GM18951 (cell line): ENCODE measurements around the gene CAMSAP1.
"Not testable (repeated sequence)": the region's sequence is repeated elsewhere in the genome, so short reads cannot be mapped to it uniquely, and the experiment has no call there.

Source experiments
- POLR2A ChIP-seq: IDR thresholded peaks from 4 replicates; pipeline ENCODE4 v1.6.1; 2011; ENCODE audit warnings: mild to moderate bottlenecking; ENCODE audit not compliant: insufficient read length, insufficient read depth; ENCODE audit errors: extremely low read depth
- in situ Hi-C: fragments of 300-500 bp; cut with MboI; formaldehyde crosslinking; loops from one replicate; pipeline ENCODE4 v1.12.0; 2022; ENCODE audit warnings: low sequenced_read_pairs, mixed read lengths, inconsistent platforms; ENCODE audit not compliant: unreplicated experiment

The CAMSAP1 gene

DNA sequence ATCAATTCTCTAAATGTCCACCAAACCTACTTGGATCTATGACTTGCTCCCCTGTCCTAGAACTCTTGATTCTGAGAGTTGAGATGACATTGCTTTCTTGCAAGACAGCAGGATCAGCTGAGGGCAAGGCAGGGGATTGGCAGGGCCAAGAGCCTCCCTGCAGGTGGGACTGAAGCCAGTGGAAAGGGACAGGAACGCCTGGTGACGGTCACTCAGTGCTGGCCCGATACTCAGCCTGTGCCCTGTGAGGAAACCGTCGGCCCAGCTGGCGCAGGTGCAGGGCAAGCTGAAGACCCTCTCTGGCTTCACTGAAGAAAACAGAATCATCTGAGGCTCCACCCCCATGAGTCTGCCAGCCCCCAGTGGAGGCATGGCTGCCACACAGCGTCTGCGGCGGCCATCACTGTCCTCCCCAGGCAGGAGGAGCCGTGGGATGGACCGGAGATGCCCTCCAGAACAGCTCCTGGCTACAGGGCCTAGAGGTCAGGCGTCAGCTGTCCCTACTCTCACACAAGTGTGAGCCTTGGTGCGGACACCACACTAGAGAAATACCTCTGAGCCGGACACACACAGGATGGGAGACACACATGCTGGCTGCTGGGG lies 39.1 kb upstream of the CAMSAP1 start:
- in situ Hi-C loops, result no loop called here
- TF ChIP-seq POLR2A, result no peak

DNA sequence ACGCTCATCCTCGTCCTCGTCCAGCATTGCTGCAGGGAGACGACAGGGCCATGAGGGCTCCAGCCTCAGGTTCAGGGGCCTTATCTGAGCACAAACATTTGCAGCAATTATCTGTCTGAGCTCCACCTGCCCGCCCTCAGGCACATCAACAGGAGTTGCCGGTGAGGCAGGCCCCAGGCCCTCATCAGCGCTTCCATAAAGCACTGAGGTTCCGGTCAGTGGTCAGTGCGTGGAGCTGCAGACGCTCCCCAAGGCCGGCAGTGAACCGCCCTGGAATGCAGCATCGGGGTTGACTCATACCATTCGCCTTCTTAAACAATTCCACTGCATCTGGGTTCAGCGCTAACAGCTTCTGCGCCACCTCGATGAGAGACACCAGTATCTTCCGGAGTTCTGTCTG lies 38.6 kb upstream of the CAMSAP1 start:
- TF ChIP-seq POLR2A, result no peak
- in situ Hi-C loops, result no loop called here

DNA sequence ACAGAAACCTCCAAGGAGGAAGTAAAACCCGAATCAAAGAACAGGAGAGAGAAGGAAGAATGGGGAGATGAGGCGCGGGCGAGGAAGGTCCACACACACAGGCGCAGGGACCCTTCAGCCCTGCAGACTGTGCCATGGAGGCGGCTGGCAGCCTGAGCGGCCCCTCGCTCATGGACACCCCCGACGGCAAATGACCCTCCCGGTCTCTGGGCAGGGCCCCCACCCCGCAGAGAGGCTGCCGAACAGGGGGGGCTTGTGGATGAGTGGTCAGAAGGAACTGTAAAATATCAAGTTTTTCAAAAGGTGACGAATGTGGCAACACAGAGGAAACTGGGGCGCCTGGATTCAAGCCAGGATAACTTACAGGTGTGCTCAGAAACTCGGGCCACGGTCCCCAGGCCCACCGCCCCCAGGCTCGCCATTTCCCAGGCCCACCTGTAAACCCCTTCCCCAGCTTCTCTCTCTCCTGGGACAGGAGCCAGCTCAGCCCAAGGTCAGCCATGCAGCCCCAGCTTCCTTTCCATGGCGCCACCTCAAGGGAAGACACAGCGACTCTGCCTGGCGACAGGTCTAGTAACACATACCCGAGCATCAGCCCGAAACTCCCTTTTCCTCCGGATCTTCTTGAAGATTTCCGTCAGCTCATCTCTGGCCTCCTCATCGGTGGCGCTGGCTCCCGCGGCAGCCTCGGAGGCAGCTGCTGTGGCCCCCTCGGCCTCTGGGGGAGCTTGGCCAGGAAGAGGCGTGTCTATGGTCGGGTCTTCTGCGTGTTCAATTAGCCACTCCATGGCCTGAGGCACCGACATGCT lies 37.3 kb upstream of the CAMSAP1 start:
- in situ Hi-C loops, result no loop called here

DNA sequence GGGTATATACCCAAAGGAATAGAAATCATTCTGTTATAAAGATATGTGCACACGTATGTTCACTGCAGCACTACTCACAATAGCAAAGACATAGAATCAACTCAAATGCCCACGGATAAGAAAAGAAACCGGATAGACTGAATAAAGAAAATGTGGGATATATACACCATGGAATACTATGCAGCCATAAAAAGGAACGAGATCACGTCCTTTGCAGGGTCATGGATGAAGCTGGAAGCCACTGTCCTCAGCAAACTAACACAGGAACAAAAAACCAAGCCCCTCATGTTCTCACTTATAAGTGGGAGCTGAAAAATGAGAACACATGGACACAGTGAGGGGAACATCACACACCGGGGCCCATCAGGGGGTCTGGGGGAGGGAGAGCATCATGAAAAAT lies 36.3 kb upstream of the CAMSAP1 start:
- in situ Hi-C loops, result not testable (repeated sequence)

More for the DNA sequence above, 37.3 kb upstream of the CAMSAP1 start:
- no peak for TF ChIP-seq POLR2A

DNA sequence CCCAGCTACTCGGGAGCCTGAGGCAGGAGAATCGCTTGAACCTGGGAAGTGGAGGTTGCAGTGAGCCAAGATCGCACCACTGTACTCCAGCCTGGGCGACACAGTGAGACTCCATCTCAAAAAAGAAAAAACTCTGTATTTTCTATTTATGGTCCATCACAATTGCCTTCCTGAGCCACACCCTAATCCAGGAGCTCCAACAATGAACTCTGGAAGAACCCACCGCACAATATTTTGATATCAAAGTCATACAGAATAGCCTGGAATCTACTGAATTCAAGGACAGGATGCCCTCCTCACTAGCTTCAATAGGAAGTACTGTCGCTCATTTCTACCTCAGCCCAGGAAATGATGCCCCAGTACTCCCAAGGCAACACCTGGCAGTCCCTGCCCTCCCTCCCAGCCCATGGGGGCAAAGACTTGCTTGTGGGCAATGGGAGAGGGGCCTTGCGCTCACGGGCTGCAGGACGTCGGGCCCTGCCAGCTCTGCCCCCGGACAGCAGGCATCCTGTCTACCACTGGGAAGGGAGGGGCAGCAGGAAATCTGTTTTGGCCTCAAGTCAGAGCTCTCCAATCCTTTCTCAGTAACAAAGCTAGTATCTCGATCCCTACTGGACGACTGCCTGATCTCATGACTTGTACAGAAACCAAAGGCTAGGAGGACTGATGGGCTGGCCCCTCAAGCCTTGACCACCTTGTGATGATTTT lies 34.1 kb upstream of the CAMSAP1 start:
- no peak for TF ChIP-seq POLR2A
- in situ Hi-C loops, result no loop called here

DNA sequence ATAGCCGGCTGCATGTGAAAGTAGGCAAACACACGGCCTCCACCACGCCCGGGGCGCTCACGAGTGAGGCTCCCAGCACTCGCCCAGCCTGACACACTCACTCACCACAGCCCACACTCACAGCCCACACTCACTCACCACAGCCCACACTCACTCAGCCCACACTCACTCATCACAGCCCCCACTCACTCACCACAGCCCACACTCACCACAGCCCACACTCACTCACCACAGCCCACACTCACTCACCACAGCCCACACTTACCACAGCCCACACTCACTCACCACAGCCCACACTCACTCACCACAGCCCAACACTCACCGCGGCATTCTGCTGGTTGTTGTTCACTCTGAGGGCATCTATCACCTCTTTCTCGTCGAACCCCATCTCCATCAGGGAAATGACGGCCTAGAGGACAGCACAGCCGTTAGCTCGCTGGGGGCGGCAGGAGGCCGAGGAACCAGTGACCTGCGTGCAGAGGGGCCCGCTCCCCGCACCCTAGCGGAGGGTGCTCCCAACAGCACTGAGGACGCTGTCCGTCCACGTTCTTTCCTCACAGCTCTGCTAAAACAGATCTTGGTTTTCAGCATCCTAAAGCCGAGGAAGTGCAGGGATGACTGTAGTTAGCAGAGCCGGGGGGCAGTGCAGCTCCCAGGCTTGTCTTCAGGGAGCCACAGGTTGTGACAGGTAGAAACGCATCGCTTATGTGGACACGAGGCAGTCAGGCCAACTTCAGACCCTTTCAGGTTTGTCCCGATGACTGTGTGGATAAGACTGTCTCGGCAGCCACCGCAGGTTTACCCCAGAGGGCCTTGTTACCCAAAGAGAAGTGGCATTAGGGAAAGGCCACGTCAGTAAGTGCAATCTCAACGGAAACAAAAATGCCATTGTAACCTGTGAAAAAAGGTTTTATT lies 32.3 kb upstream of the CAMSAP1 start:
- in situ Hi-C loops, result no loop called here
- no peak for TF ChIP-seq POLR2A

DNA sequence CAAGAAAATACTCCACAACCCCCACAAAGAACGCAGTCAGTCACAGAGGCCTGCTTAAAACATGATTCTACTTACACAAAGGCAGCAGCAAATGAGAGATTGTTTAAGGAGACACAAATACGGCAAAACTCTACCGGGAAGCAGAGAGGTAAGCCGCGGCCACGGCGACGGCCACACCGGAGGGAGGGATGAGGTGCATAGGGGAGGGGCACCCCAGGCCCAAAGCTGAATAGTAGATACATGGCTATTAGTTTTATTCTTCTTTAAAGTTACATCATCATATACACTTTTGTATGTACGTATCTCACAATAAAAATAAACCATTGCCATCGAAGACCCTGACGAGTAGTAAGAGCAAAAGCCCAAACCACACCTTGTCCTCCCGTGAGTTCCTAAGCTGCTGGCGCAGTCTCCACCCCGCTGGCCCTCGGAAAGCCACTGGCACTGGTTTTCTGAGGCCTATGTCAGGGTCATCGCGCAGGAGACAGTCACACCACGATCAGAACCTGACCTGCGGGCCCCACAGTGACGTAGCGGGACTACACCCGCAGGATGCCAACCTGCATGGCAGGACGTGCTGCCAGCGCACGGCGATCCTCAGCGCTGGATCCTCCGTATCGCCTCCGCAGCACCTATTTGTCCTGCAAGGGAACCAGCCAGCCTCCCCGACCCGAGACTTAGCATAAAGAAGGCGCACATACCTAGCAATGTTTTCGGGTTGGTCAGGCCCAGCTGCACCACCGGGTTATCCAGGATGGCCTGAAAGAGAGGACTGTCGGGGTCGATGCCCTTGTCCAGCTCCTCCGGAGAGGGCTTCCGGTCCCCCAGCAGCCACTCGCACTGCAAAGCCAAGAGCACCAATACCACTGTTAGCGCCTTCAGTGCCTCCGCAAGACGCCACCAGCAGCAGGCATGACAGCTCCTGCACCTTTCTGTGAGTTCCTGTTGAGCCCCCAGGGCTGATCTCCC lies 30.5 kb upstream of the CAMSAP1 start:
- in situ Hi-C loops, result no loop called here
- no peak for TF ChIP-seq POLR2A

DNA sequence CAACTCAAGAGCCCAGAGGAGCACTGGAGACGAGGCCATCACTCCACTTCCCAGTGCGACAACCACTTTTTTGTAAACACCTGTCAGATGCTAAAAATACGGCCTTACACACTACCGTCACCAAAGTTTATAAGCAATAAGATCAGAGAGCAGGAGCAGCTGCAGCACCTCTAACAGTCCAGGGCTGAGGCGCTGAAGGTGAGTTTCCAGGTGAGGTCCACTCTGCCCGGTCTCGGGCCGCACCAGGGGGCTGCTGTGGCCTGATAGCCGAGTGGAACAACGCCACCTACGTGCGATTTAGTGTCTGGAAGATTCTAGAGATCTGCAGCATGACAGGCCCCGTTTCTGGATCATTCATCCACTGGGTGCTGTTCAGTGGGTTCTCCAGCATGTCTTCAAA lies 25.8 kb upstream of the CAMSAP1 start:
- in situ Hi-C loops, result no loop called here
- no peak for TF ChIP-seq POLR2A

DNA sequence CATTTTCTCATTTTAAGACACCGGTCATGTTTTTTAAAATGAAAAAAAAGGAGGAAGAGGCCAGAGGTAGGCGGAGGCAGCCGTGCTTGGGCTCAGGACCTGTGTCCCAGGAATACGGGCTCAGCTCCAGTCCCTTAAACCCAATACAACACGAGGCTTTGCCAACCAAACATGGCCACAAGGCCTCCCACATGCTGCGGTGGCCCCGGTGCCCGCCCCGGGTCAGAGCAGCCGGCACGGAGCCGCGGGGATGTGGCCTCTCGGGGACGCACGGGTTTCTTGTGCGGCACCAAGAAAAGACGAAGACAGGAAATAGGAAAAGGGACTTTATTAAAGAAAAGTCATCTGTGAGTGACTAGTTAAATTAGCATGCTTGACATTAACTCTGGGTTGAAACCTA lies 25.3 kb upstream of the CAMSAP1 start:
- no peak for TF ChIP-seq POLR2A
- in situ Hi-C loops, result no loop called here

DNA sequence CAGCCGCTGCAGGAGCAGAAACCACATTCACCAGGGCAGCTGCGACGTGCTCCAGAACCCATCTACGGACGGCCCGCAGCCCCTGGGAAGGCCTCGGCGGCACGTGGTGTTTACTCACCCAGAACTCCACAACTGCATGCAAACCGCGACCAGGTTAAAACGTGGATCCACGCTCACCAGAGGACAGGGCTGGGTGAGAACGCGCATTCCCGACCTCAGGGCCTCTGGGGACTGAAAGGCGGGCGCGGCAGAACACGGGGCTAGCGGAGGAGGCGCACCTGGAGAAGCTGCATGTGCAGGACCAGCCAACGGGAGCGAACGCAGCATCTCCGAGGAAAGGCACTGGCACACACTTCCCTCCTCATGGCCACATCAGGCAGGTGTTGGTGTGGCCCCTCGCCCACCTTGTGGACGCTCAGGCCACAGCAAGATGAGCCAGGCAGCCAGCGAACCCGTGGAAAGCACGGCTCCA lies 24.0 kb upstream of the CAMSAP1 start:
- in situ Hi-C loops, result no loop called here
- no peak for TF ChIP-seq POLR2A

DNA sequence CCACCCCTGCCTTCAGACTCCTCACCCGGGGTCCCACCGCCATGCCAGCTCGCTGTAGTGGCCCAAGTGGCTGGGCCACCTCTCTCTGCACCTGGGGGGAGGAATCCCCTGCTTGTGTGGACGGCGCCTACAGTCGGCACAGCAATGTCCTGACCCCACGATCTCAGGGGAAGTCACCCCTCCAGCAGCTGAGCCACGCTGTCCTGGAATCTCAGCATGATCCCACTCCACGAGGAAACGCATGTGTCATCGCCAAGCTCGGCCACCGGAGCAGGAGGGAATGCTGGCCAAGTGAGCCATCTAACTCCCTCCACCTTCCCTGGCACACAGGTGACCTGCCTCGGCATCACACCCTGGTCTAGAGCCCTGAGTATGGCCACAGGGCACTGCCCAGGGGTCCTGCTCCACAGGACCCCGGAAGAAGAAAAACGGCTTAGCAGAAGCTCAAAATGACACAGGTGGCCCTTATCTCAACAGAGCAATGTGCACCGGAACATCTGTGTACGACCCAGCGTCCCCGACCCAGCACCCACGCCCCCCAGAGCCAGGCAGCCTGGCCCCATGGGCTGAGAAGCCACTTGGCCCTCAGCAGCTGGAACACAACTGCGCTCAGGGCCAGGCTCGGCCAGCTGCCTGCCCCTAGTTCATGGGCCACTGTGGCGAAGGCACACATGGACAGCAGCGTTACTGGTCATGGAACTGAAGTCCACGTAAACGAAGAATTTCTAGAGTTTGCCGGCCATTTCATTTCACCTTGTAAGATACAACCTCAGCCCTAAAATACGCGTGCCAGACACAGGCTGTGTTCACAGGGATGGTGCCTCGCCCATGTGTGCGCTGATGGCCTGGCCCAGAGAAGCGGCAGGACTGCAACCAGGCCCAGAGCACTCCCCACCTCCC lies 23.4 kb upstream of the CAMSAP1 start:
- in situ Hi-C loops, result no loop called here
- no peak for TF ChIP-seq POLR2A
